Progenitor cell of endocrine pancreas (in vitro differentiated cells): ENCODE results near the gene SLC7A6OS. TPM values are rescaled to one million over a fixed set of nuclear protein-coding genes. Genes with fewer than 3 reads are reported as not detected.

Experiments
- DNase-seq: peaks from one replicate; pipeline ENCODE4 v3.0.0; 2021; ENCODE audit warnings: low spot score; ENCODE audit not compliant: unreplicated experiment
- H3K27ac Mint-ChIP-seq: 2 replicates; pipeline ENCODE4 v1.8.0; 2021; ENCODE audit warnings: mild to moderate bottlenecking, moderate library complexity, mixed read lengths
- H3K27me3 Mint-ChIP-seq: 2 replicates; pipeline ENCODE4 v1.8.0; 2021; ENCODE audit warnings: mixed read lengths
- H3K36me3 Mint-ChIP-seq: 2 replicates; pipeline ENCODE4 v1.8.0; 2022; ENCODE audit warnings: mixed read lengths; ENCODE audit not compliant: insufficient read depth
- H3K4me1 Mint-ChIP-seq: 2 replicates; pipeline ENCODE4 v1.8.0; 2021; ENCODE audit warnings: low read depth, mixed read lengths
- H3K4me3 Mint-ChIP-seq: 2 replicates; pipeline ENCODE4 v1.8.0; 2021; ENCODE audit warnings: low read depth, mild to moderate bottlenecking, moderate library complexity, mixed read lengths
- H3K9me3 Mint-ChIP-seq: 2 replicates; pipeline ENCODE4 v1.8.0; 2021; ENCODE audit warnings: low read depth, mixed read lengths
- total RNA-seq: library from RNA; stranded (reverse); gene quantifications from 2 replicates; pipeline ENCODE4 v1.2.1, GENCODE V29; 2021
- TF ChIP-seq, protein P1 (sequence below): fragments of 200-600 bp; sonication (generic); IDR thresholded peaks from one replicate; pipeline ENCODE4 v1.5.0; 2021; ENCODE audit warnings: antibody characterized with exemption, mild to moderate bottlenecking; ENCODE audit not compliant: unreplicated experiment

Gene SLC7A6OS
- total RNA-seq, 1 donor from 2014 or later, result 23.9 TPM

DNA sequence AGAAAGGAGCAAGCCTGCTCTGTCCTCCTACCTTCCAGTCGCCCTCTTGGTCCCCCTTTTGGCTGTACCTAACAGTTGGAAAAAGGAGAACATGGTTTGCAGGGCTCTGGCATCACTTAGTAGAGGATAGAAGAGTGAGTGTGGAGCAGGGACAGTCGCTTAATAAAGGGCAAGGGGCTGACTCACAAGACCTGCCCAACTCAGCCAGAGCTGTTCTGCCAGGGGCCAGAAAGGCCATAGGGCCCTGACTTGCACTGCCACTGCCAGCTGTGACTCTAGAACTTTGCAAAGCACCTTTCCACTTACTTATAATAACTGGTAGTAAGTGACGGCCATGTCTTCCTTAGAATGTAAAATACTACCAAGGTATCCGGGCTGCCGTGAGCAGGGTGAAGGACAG lies 13.6 kb upstream of the SLC7A6OS start:
- DNase-seq, result no peak
- peaks cover 14% of the 10 kb centered on the region for H3K4me1 Mint-ChIP-seq
- H3K36me3 Mint-ChIP-seq, result peaks cover 9% of the 10 kb centered on the region

DNA sequence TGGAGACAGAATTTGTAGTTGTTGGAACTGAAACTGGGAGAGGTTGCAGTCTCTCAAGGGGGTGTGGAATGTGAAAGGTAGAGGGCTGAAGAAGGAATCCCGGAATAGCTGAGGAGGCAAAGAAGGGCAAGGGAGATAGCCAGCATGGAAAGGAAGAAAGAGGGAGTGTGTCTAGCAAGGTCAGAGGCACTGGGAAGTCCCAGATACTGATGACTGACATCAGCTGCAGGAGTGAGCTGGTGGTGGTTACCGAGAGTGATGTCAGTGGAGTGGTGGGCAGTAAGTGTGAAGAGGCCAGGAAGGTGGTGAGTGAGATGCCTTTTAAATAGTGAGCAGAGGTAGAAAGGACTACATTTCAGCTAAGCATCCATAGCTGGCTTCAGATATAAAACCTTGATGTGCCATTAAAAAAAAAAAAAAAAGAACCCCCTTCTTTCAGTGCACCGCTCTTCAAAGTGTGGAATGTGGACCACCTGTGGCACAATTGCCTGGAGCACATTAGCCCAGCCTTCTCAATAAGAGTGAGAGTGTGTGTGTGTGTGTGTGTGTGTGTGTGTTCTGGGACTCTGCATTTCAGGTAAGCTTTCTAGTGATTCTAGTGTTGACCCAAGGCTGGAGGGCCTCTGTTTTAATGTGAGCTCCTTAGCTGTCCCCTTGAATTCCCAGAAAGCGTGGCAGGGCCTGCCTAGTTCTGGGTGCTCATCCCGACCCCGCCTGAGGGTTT lies 8.6 kb upstream of the SLC7A6OS start:
- H3K36me3 Mint-ChIP-seq, result peaks cover 23% of the 10 kb centered on the region
- H3K27me3 Mint-ChIP-seq, result no peaks in the 10 kb centered on the region
- H3K9me3 Mint-ChIP-seq, result no peaks in the 10 kb centered on the region
- DNase-seq, result no peak
- no peaks in the 10 kb centered on the region for H3K4me1 Mint-ChIP-seq
- no peak overlapping the region for H3K4me3 Mint-ChIP-seq
- no peak overlapping the region for H3K27ac Mint-ChIP-seq
- TF ChIP-seq, protein P1, sequence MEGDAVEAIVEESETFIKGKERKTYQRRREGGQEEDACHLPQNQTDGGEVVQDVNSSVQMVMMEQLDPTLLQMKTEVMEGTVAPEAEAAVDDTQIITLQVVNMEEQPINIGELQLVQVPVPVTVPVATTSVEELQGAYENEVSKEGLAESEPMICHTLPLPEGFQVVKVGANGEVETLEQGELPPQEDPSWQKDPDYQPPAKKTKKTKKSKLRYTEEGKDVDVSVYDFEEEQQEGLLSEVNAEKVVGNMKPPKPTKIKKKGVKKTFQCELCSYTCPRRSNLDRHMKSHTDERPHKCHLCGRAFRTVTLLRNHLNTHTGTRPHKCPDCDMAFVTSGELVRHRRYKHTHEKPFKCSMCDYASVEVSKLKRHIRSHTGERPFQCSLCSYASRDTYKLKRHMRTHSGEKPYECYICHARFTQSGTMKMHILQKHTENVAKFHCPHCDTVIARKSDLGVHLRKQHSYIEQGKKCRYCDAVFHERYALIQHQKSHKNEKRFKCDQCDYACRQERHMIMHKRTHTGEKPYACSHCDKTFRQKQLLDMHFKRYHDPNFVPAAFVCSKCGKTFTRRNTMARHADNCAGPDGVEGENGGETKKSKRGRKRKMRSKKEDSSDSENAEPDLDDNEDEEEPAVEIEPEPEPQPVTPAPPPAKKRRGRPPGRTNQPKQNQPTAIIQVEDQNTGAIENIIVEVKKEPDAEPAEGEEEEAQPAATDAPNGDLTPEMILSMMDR, result no peak

More for the DNA sequence above, 13.6 kb upstream of the SLC7A6OS start:
- TF ChIP-seq, protein P1, result no peak
- no peak overlapping the region for H3K4me3 Mint-ChIP-seq
- H3K27me3 Mint-ChIP-seq, result no peaks in the 10 kb centered on the region
- no peak overlapping the region for H3K27ac Mint-ChIP-seq
- no peaks in the 10 kb centered on the region for H3K9me3 Mint-ChIP-seq

DNA sequence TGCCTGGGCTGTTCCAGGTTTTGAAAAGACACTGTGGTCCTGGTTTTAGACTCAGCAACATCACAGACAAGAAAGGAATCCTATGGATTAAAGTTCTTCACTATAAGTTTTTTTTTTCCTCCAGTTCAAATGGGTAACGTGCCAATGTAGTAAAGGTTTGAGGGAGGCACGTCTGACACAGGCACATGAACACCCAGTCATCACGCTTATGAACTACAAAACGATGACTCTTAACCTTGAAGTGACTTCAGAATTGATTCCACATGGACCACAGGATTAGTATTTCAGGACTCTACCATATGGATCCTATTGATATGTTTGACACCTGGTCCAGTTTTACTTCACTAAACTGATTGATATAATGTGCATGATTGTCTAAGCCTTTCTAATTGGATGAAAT lies 2.4 kb upstream of the SLC7A6OS start:
- Mint-ChIP-seq H3K27ac (no peak overlapping the region), H3K4me1 (peaks cover 21% of the 10 kb centered on the region), H3K27me3 (no peaks in the 10 kb centered on the region), H3K4me3 (no peak overlapping the region), H3K9me3 (no peaks in the 10 kb centered on the region), H3K36me3 (peaks cover 16% of the 10 kb centered on the region)
- TF ChIP-seq, protein P1, result no peak
- DNase-seq, result no peak

DNA sequence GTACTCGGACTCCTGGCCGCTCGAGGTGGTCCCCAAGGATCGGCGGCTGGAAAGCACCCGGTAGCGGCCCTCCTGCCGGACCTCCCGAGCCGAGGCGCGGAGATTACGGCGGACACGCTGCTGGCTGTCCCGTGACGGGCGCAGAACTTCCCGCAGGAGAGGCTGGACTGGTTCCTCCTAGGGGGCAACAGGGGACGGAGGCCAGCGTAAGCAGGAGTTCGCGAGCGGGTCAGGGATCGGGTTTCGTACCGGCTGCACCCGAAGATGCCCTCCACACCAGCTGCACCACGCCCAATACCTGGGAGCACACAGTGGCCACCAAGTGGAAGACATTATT lies 341 bp downstream of the SLC7A6OS start:
- Mint-ChIP-seq H3K4me3 (peak overlapping the region; percentile 98), H3K4me1 (peaks cover 21% of the 10 kb centered on the region), H3K27me3 (no peaks in the 10 kb centered on the region)

DNA sequence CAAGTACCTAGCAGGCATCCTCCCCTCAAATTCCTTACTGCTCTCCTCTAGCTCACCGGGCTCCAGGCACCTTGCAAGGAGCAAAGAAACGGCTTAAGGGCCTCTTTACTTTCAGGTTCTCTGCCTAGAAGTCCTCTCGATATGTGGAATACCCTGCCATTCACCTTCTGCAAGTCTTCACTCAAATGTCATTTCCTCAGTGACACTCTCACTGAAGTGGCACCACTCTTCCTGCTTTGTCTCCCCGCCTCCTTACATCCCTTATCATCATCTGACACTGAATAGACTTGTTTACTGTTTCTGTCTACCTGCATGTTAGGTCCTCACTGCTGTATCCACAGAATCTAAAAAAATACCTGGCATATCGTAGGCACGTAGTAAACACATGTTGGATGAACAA lies 947 bp downstream of the SLC7A6OS start:
- peaks cover 8% of the 10 kb centered on the region for H3K36me3 Mint-ChIP-seq
- no peaks in the 10 kb centered on the region for H3K9me3 Mint-ChIP-seq

More for the DNA sequence above, 341 bp downstream of the SLC7A6OS start:
- DNase-seq, result peak; percentile 27
- Mint-ChIP-seq H3K36me3 (peaks cover 8% of the 10 kb centered on the region), H3K9me3 (no peaks in the 10 kb centered on the region), H3K27ac (peak overlapping the region; percentile 98)
- TF ChIP-seq, protein P1, result no peak

More for the DNA sequence above, 947 bp downstream of the SLC7A6OS start:
- H3K4me3 Mint-ChIP-seq, result peak overlapping the region; percentile 98
- no peak for DNase-seq
- peaks cover 21% of the 10 kb centered on the region for H3K4me1 Mint-ChIP-seq
- no peaks in the 10 kb centered on the region for H3K27me3 Mint-ChIP-seq
- peak overlapping the region; percentile 98 for H3K27ac Mint-ChIP-seq
- TF ChIP-seq, protein P1, result no peak
